ENCODE data around the gene PIGW.

DNA sequence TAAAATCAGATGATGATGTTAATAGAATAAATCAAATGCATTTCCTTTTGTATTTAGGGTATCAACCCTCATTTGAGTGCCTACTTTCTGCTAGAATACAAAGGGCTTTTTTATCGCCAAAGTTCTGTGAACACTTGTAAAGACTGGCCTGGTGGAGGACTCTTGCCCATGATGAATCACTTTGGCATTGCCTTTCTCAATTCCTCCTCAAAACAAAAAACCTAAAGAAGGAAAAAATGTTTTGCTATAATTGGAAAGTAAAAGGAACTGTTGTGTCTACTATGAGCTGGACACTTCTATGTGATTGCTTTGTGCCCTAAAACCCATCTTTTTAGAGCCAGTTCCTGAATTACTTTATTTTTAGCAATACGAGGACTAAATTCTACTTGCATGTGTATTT, 43.9 kb downstream of the PIGW start:
- TF ChIP-seq ZNF274 (IDR thresholded peaks at IDR 0.05; ENCODE audit: low read depth, low read length) (no peak), YY1 (IDR thresholded peaks at IDR 0.05; ENCODE audit: insufficient read depth, insufficient read length) (no peak)

Measured in NT2/D1 (cell line).